ENCODE data around the gene SLC24A3. TPM values are rescaled to one million over a fixed set of nuclear protein-coding genes. Genes with fewer than 3 reads are reported as not detected.

The SLC24A3 gene
- total RNA-seq, 4 donors from 2014 or later: 12.9 to 49.8 (median 27.6) TPM

GRCh38 chr20:19429538-19429937 is 217.1 kb downstream of the SLC24A3 start:
- H3K4me1 ChIP-seq: peaks cover 0 to 3% of the 10 kb centered on the region in 2 donors
- H3K27me3 ChIP-seq: no peaks in the 10 kb centered on the region
- no peaks in the 10 kb centered on the region for H3K36me3 ChIP-seq
- TF ChIP-seq POLR2A (IDR thresholded peaks at IDR 0.05): no peak
- DNase-seq: no peak
- H3K9me3 ChIP-seq: no peaks in the 10 kb centered on the region
- intact Hi-C loops (cut with DNase I; ENCODE audit: low total_unique reads): no loop called here
- H3K27ac ChIP-seq: no peak overlapping the region
- H3K4me3 ChIP-seq: no peak overlapping the region

GRCh38 chr20:19430641-19431315 is 218.3 kb downstream of the SLC24A3 start:
- TF ChIP-seq POLR2A (IDR thresholded peaks at IDR 0.05) (no peak), CTCF (IDR thresholded peaks at IDR 0.05) (no peak)
- H3K4me1 ChIP-seq: peaks cover 0 to 3% of the 10 kb centered on the region in 2 donors
- no peaks in the 10 kb centered on the region for H3K27me3 ChIP-seq
- H3K36me3 ChIP-seq: no peaks in the 10 kb centered on the region
- H3K4me3 ChIP-seq: no peak overlapping the region
- H3K9me3 ChIP-seq: no peaks in the 10 kb centered on the region
- no peak overlapping the region for H3K27ac ChIP-seq
- DNase-seq: no peak
- intact Hi-C loops (cut with DNase I; ENCODE audit: low total_unique reads): no loop called here

DNA sequence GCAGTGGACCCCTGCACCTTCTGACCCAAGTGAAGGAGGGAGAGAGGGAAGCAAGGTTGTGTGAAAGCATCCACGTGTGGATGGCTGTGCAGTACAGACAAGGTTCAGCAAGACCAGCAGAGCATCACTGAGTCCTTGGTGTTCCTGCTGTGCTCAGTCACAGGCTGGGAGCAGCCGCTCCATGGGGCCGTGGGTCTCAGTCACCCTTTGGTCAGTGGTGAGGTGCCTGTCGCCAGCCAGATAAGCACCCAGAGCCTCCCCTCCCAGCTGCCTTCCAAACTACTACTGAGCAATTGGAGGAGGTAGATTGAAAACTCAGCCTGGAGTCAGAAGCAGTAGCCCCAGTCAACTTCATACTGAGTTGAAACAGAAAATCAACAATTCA is 218.9 kb downstream of the SLC24A3 start:
- no peak overlapping the region for H3K27ac ChIP-seq
- DNase-seq: no peak
- H3K27me3 ChIP-seq: no peaks in the 10 kb centered on the region
- intact Hi-C loops (cut with DNase I; ENCODE audit: low total_unique reads): no loop called here
- peaks cover 0 to 3% of the 10 kb centered on the region in 2 donors for H3K4me1 ChIP-seq
- no peak for TF ChIP-seq POLR2A (IDR thresholded peaks at IDR 0.05)
- no peak for TF ChIP-seq CTCF (IDR thresholded peaks at IDR 0.05)
- no peaks in the 10 kb centered on the region for H3K36me3 ChIP-seq
- H3K4me3 ChIP-seq: no peak overlapping the region
- no peaks in the 10 kb centered on the region for H3K9me3 ChIP-seq

DNA sequence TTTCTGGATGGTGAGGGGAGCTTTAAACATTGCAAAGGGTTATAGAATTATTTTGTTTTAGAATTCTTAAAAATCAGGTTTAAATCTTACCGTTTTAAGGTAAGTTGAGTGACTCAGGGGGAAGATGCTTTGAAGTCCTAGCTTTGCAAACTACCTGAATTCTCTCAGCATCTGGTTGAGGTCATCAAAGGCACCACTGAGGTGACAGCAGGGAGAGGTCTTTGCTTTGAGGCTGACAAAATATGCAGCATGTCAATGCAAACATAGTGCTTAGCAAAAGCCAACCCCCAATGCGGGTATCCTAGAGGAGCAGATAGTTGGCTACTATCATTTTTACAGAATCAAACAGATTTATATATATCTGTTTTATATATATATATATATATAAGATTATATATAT is 219.5 kb downstream of the SLC24A3 start:
- TF ChIP-seq POLR2A (IDR thresholded peaks at IDR 0.05) (no peak), CTCF (IDR thresholded peaks at IDR 0.05) (no peak)
- no peak overlapping the region for H3K27ac ChIP-seq
- H3K4me3 ChIP-seq: no peak overlapping the region
- DNase-seq: no peak
- no peaks in the 10 kb centered on the region for H3K36me3 ChIP-seq
- peaks cover 0 to 3% of the 10 kb centered on the region in 2 donors for H3K4me1 ChIP-seq
- no peaks in the 10 kb centered on the region for H3K27me3 ChIP-seq
- H3K9me3 ChIP-seq: no peaks in the 10 kb centered on the region
- intact Hi-C loops (cut with DNase I; ENCODE audit: low total_unique reads): no loop called here

DNA sequence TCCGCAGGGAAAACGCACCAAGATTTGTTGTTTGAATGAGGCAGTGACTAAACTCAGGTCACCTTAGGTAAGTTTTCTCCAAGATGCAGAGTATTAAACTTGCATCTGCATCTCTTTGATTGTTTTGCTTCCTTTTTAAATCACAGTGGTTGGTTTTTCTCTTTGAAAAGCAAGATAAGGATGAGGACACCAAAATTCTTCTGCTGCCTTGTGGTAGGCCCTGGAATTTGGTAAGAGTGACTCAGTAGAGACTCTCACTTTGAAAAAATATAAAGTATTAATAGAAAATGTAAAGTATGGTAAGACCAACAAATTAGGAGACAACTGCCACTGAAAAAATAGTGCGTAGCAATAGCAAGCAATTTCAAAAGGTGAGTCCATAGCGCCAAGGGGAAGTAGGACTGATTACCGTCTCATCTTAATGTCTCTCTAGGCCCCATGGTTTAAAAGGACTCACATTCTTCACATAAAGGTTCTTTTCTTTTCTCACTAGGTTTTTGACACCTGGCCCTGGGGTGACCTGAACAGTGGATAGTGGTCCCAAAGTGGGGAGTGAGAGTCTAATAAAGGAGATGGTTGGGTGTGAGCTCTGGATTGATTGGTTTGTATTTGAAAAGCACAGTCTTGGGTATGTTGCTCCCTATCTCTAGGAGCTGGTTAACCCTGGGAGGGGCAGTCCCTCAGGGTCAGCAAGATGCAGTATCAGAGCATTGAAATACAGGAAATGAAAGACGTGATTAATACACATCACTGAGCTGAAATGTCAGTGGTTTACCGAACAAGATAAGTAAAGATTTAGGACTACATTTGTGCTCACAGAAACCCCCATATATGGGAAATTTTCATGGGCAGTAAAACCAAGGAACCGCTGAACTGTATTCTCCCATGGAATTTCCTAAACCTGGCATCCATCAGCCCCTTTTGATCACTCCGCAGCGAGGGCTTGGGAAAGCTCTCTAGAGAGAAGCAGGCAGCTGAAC is 221.2 kb downstream of the SLC24A3 start:
- DNase-seq: no peak
- no peak for TF ChIP-seq POLR2A (IDR thresholded peaks at IDR 0.05)
- TF ChIP-seq CTCF (IDR thresholded peaks at IDR 0.05): no peak
- no peak overlapping the region for H3K4me3 ChIP-seq
- H3K27me3 ChIP-seq: no peaks in the 10 kb centered on the region
- H3K36me3 ChIP-seq: no peaks in the 10 kb centered on the region
- no peak overlapping the region for H3K27ac ChIP-seq
- no peaks in the 10 kb centered on the region for H3K9me3 ChIP-seq
- H3K4me1 ChIP-seq: no peaks in the 10 kb centered on the region
- intact Hi-C loops (cut with DNase I; ENCODE audit: low total_unique reads): no loop called here
